Thyroid gland (tissue), 4 donors: Measurements from ENCODE around the gene NENF.

Source experiments
- CTCF ChIP-seq, 6 experiments: fragments of 200-600 bp in 3 of 6; fragments of 450-650 bp in 3 of 6; sonication (generic) in 3 of 6; IDR thresholded peaks; one replicate each; pipeline ENCODE4 v1.5.1; 2016 to 2019; ENCODE audit warnings: antibody characterized with exemption in 6 of 6, mild to moderate bottlenecking in 2 of 6, inconsistent platforms in 1 of 6, moderate library complexity in 1 of 6
- POLR2A ChIP-seq, 2 donors: fragments of 450-650 bp; IDR thresholded peaks; one replicate each; pipeline ENCODE4 v1.6.1; 2017; ENCODE audit warnings: antibody characterized with exemption in 2 of 2, mild to moderate bottlenecking in 2 of 2, moderate library complexity in 1 of 2

GRCh38 chr1:212484701-212485570, 52.2 kb downstream of the NENF start:
- no peak for TF ChIP-seq CTCF (IDR thresholded peaks at IDR 0.05)
- TF ChIP-seq POLR2A (IDR thresholded peaks at IDR 0.05) = no peak
